ENCODE measurements around the gene HOXA13.

HOXA13 gene

GRCh38 chr7:27247452-27248426, 47.8 kb upstream of the HOXA13 start:
- Histone ChIP-seq H3K9me3 (ENCODE audit: insufficient read depth, low read length) (no peaks in the 10 kb centered on the region), H3K4me1 (ENCODE audit: low read length) (peaks cover 18% of the 10 kb centered on the region), H4K20me1 (ENCODE audit: insufficient read depth, low read length) (no peaks in the 10 kb centered on the region), H3K4me3 (ENCODE audit: low read length) (no peak overlapping the region), H3K27me3 (ENCODE audit: low read depth, low read length) (no peaks in the 10 kb centered on the region), H3K4me2 (ENCODE audit: low read length) (peak overlapping the region; percentile 65), H3K9ac (ENCODE audit: low read length) (no peak overlapping the region), H3K27ac (ENCODE audit: low read length) (no peak overlapping the region), H3K36me3 (replicated peaks; ENCODE audit: low read depth, low read length) (no peaks in the 10 kb centered on the region), H2AFZ (ENCODE audit: low read depth, low read length) (no peak overlapping the region), H3K79me2 (ENCODE audit: low read length) (no peaks in the 10 kb centered on the region)
- TF ChIP-seq EZH2phosphoT487 (IDR thresholded peaks at IDR 0.05; ENCODE audit: low read depth) (no peak), CTCF (IDR thresholded peaks at IDR 0.05; ENCODE audit: low read depth, low read length) (no peak)

DNA sequence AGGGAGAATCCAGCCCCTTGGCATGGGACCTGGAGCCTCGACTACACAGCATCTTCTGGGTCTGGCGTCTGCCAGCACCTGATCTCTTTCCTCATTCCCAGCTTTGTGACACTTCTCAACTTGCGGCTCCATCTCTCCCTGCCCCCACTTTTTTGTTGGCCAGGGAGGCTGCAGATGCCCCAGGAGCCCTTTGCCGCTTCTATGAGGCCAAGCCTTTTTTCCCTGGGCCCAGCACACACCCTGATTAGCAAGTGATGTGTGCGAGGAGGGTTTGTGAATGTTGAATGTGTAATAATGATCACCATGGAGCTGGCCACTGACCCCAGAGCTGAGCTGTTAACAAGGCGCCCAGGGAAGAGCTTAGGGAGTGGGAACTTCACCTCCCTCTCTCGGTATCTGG, 47.1 kb upstream of the HOXA13 start:
- H3K9me3 ChIP-seq (ENCODE audit: insufficient read depth, low read length): no peaks in the 10 kb centered on the region
- H3K4me2 ChIP-seq (ENCODE audit: low read length): no peak overlapping the region
- H3K27ac ChIP-seq (ENCODE audit: low read length): no peak overlapping the region
- H3K9ac ChIP-seq (ENCODE audit: low read length): no peak overlapping the region
- H3K79me2 ChIP-seq (ENCODE audit: low read length): no peaks in the 10 kb centered on the region
- H3K27me3 ChIP-seq (ENCODE audit: low read depth, low read length): no peaks in the 10 kb centered on the region
- TF ChIP-seq CTCF (IDR thresholded peaks at IDR 0.05; ENCODE audit: low read depth, low read length) (no peak), EZH2phosphoT487 (IDR thresholded peaks at IDR 0.05; ENCODE audit: low read depth) (no peak)
- no peaks in the 10 kb centered on the region for H4K20me1 ChIP-seq (ENCODE audit: insufficient read depth, low read length)
- H2AFZ ChIP-seq (ENCODE audit: low read depth, low read length): no peak overlapping the region
- no peaks in the 10 kb centered on the region for H3K36me3 ChIP-seq (replicated peaks; ENCODE audit: low read depth, low read length)
- H3K4me3 ChIP-seq (ENCODE audit: low read length): no peak overlapping the region
- H3K4me1 ChIP-seq (ENCODE audit: low read length): peaks cover 18% of the 10 kb centered on the region

GRCh38 chr7:27245798-27246691, 46.2 kb upstream of the HOXA13 start:
- no peak overlapping the region for H3K27ac ChIP-seq (ENCODE audit: low read length)
- H3K9ac ChIP-seq (ENCODE audit: low read length): no peak overlapping the region
- H2AFZ ChIP-seq (ENCODE audit: low read depth, low read length): no peak overlapping the region
- no peaks in the 10 kb centered on the region for H3K79me2 ChIP-seq (ENCODE audit: low read length)
- H3K4me3 ChIP-seq (ENCODE audit: low read length): no peak overlapping the region
- no peaks in the 10 kb centered on the region for H3K27me3 ChIP-seq (ENCODE audit: low read depth, low read length)
- no peaks in the 10 kb centered on the region for H3K36me3 ChIP-seq (replicated peaks; ENCODE audit: low read depth, low read length)
- H3K4me2 ChIP-seq (ENCODE audit: low read length): no peak overlapping the region
- TF ChIP-seq EZH2phosphoT487 (IDR thresholded peaks at IDR 0.05; ENCODE audit: low read depth): no peak
- TF ChIP-seq CTCF (IDR thresholded peaks at IDR 0.05; ENCODE audit: low read depth, low read length): no peak
- H3K4me1 ChIP-seq (ENCODE audit: low read length): peaks cover 18% of the 10 kb centered on the region
- H4K20me1 ChIP-seq (ENCODE audit: insufficient read depth, low read length): no peaks in the 10 kb centered on the region
- H3K9me3 ChIP-seq (ENCODE audit: insufficient read depth, low read length): no peaks in the 10 kb centered on the region
